HepG2 (cell line): ENCODE data around the gene GALNT17. TPM values are rescaled to one million over a fixed set of nuclear protein-coding genes. Genes with fewer than 3 reads are reported as not detected.

Experiments
- ATAC-seq: fragments of 200-7000 bp; cut with Tn5 transposase; 3 replicates; pipeline ENCODE4 v1.9.1; 2020; ENCODE audit warnings: mild to moderate bottlenecking, moderate library complexity
- BruUV-seq: library from RNA; stranded (reverse); fragments of 400-500 nt; replicated peaks from 2 replicates; lab custom pipeline; 2021; lab: Mats Ljungman, UMichigan
- CTCF ChIA-PET: fragments of 300-600 bp; formaldehyde crosslinking; extraction: SDS; loops from one replicate; lab custom pipeline; 2021; ENCODE audit warnings: low total read pairs, inconsistent platforms, low intra/inter-chr PET ratio; lab: Yijun Ruan, JAX
- POLR2A ChIA-PET: fragments of 350-600 bp; sonication (Branson Sonifier 250); formaldehyde crosslinking; loops from one replicate; lab custom pipeline; 2020; ENCODE audit warnings: antibody characterized with exemption, inconsistent platforms; lab: Yijun Ruan, JAX
- DNase-seq: peaks from one replicate; pipeline ENCODE4 v3.0.0-alpha.2; 2015; ENCODE audit warnings: low spot score
- FAIRE-seq: peaks from 3 replicates; lab custom pipeline; 2011; peaks lifted over from hg19 to GRCh38; lab: Jason Lieb, UNC
- H2AFZ ChIP-seq: one replicate; pipeline ENCODE4 v1.6.1; 2011; ENCODE audit warnings: low read length, inconsistent platforms
- H3K27ac ChIP-seq: fragments of 300-600 bp; 3 replicates; pipeline ENCODE4 v1.8.0; 2011; ENCODE audit warnings: mixed run types, mild to moderate bottlenecking, mixed read lengths, low read length, inconsistent platforms; ENCODE audit not compliant: insufficient read depth; ENCODE audit errors: extremely low read length
- H3K27me3 ChIP-seq, 2 experiments: fragments of 200-600 bp in 1 of 2; 2 replicates in 1 of 2; 3 replicates in 1 of 2; pipeline versions ENCODE4 v1.6.0 to v1.8.0; 2011; ENCODE audit warnings: low read length in 2 of 2, mild to moderate bottlenecking in 2 of 2, moderate library complexity in 2 of 2, inconsistent platforms in 1 of 2; ENCODE audit not compliant: insufficient read depth in 2 of 2, control insufficient read depth in 1 of 2
- H3K36me3 ChIP-seq, 2 experiments: fragments of 200-600 bp in 1 of 2; replicated peaks in 1 of 2; 2 replicates in 1 of 2; 3 replicates in 1 of 2; pipeline versions ENCODE4 v1.5.1 to v1.8.0; 2011; ENCODE audit warnings: low read length in 2 of 2, inconsistent platforms in 1 of 2; ENCODE audit not compliant: insufficient read depth in 2 of 2, control insufficient read depth in 1 of 2
- H3K4me1 ChIP-seq: 2 replicates; pipeline ENCODE4 v1.5.1; 2012; ENCODE audit warnings: low read length, inconsistent platforms; ENCODE audit not compliant: insufficient read depth
- H3K4me2 ChIP-seq: 2 replicates; pipeline ENCODE4 v1.6.0; 2011; ENCODE audit warnings: low read depth, low read length, inconsistent platforms
- H3K4me3 ChIP-seq, 3 experiments: fragments of 200-600 bp in 1 of 3; sonication (generic), shearing (Covaris generic) in 1 of 3; replicated peaks in 1 of 3; 2 replicates each; pipeline ENCODE4 v1.5.1; 2011 to 2016; ENCODE audit warnings: low read length in 3 of 3, inconsistent platforms in 2 of 3, low read depth in 2 of 3, mild to moderate bottlenecking in 2 of 3, control low read depth in 1 of 3, mixed read lengths in 1 of 3; ENCODE audit not compliant: insufficient read depth in 1 of 3
- H3K79me2 ChIP-seq: one replicate; pipeline ENCODE4 v1.6.1; 2011; ENCODE audit warnings: low read length, inconsistent platforms; ENCODE audit not compliant: insufficient read depth
- H3K9ac ChIP-seq: 2 replicates; pipeline ENCODE4 v1.6.0; 2011; ENCODE audit warnings: mild to moderate bottlenecking, low read depth, low read length, inconsistent platforms; ENCODE audit not compliant: insufficient read depth
- H3K9me3 ChIP-seq: 2 replicates; pipeline ENCODE4 v1.5.1; 2012; ENCODE audit warnings: mild to moderate bottlenecking, low read length
- H4K20me1 ChIP-seq: 2 replicates; pipeline ENCODE4 v1.6.0; 2011; ENCODE audit warnings: inconsistent platforms, mild to moderate bottlenecking, low read length, moderate library complexity; ENCODE audit not compliant: insufficient read depth
- HOXA7 ChIP-seq: sonication (generic); formaldehyde crosslinking; IDR thresholded peaks from 2 replicates; pipeline ENCODE4 v1.8.1; 2022; ENCODE audit warnings: mild to moderate bottlenecking, missing genetic modification reagents, moderate library complexity
- SMARCC2 ChIP-seq: fragments of 450-650 bp; IDR thresholded peaks from 2 replicates; pipeline ENCODE4 v1.6.1; 2017; ENCODE audit warnings: antibody characterized with exemption, mild to moderate bottlenecking
- TRIM22 ChIP-seq: fragments of 450-650 bp; IDR thresholded peaks from 2 replicates; pipeline ENCODE4 v1.6.1; 2017
- ZNF24 ChIP-seq: fragments of 450-650 bp; IDR thresholded peaks from 2 replicates; pipeline ENCODE4 v1.6.1; 2017; ENCODE audit warnings: antibody characterized with exemption, mild to moderate bottlenecking
- ZNF281 ChIP-seq: sonication (generic); formaldehyde crosslinking; IDR thresholded peaks from 2 replicates; pipeline ENCODE4 v1.4.0; 2020; ENCODE audit warnings: missing genetic modification reagents, borderline replicate concordance
- ZNF501 ChIP-seq: sonication (generic); formaldehyde crosslinking; IDR thresholded peaks from 2 replicates; pipeline ENCODE4 v1.5.1; 2020; ENCODE audit warnings: mild to moderate bottlenecking, moderate library complexity, missing genetic modification reagents
- ZNF513 ChIP-seq: sonication (generic); formaldehyde crosslinking; conservative IDR thresholded peaks from 2 replicates; pipeline ENCODE4 v1.5.0; 2020; ENCODE audit warnings: missing genetic modification reagents
- ZNF674 ChIP-seq: sonication (generic); formaldehyde crosslinking; IDR thresholded peaks from 2 replicates; pipeline ENCODE4 v1.5.0; 2020; ENCODE audit warnings: low read depth, mild to moderate bottlenecking, missing genetic modification reagents
- WGBS: methylation state at CpG from one replicate; pipeline ENCODE4 v1.1.6; 2017; ENCODE audit warnings: low lambda C conversion rate; 5-methylcytosine and 5-hydroxymethylcytosine counted together
- in situ Hi-C: cut with HindIII; loops from 2 replicates; pipeline ENCODE4 v1.10.0; 2017; ENCODE audit warnings: low pct_unique_long_range_greater_than_20kb; ENCODE audit not compliant: extremely low pct_ligation_motif_present
- intact Hi-C: fragments of 100-400 bp; cut with micrococcal nuclease; formaldehyde crosslinking; loops from one replicate; pipeline ENCODE4 v1.10.0; 2022; ENCODE audit not compliant: unreplicated experiment
- polyA plus RNA-seq, 8 experiments: library from polyadenylated mRNA; depleted of rRNA in 3 of 8; stranded (reverse) in 7 of 8; unstranded in 1 of 8; fragments of >200 nt; fragmentation: Illumina TruSeq in 4 of 8; extraction: Trizol in 4 of 8; gene quantifications; 2 replicates each; pipeline versions ENCODE4 v1.2.1 to v1.2.3, GENCODE V29; 2011 to 2016; ENCODE audit warnings: low read depth in 4 of 8, missing spikeins in 1 of 8, mixed read lengths in 1 of 8; ENCODE audit not compliant: insufficient read depth in 1 of 8
- total RNA-seq, 5 experiments: library from RNA; depleted of rRNA; stranded (reverse); fragments of >200 nt; fragmentation: Illumina TruSeq; extraction: Trizol; gene quantifications; 2 replicates each; pipeline ENCODE4 v1.2.3, GENCODE V29; 2016; ENCODE audit warnings: low read depth in 1 of 5

The GALNT17 gene
- total and polyA plus RNA-seq, 2 of the 13 experiments (the other 11 are each of a cell fraction or from before 2014, with no cell fraction given) = not detected

- H3K27me3 ChIP-seq = no peaks in the 10 kb centered on the region
- no peak overlapping the region for H3K9ac ChIP-seq
- FAIRE-seq (no peak), ATAC-seq (no peak), DNase-seq (no peak)
- TF ChIP-seq ZNF281 (CRISPR knock-in tag) (no peak), ZNF501 (CRISPR knock-in tag) (no peak), TRIM22 (no peak), SMARCC2 (no peak), ZNF24 (no peak), ZNF674 (no peak), ZNF513 (CRISPR knock-in tag) (no peak), HOXA7 (CRISPR knock-in tag) (no peak)
- H3K9me3 ChIP-seq = no peaks in the 10 kb centered on the region; the same call in 1 of the 2 replicates
- 4% methylated on average over 5 of the region's 5 CpGs for WGBS
- H3K79me2 ChIP-seq = no peaks in the 10 kb centered on the region
- H4K20me1 ChIP-seq = no peaks in the 10 kb centered on the region
- H3K4me1 ChIP-seq = no peaks in the 10 kb centered on the region
- no peak overlapping the region for H3K27ac ChIP-seq
- BruUV-seq = no TSS peak
- intact Hi-C loops = no loop called here
- no peak overlapping the region for H2AFZ ChIP-seq
- in situ Hi-C loops = no loop called here
- no peak overlapping the region for H3K4me2 ChIP-seq
- ChIA-PET POLR2A (no interaction called here), CTCF (no interaction called here)
- H3K4me3 ChIP-seq = no peak overlapping the region
- no peaks in the 10 kb centered on the region for H3K36me3 ChIP-seq
Measured at GRCh38 chr7:71466448-71467145, 334.7 kb downstream of the GALNT17 start.
